ENCODE data around the gene PCDH12. TPM values are rescaled to one million over a fixed set of nuclear protein-coding genes. Genes with fewer than 3 reads are reported as not detected.

PCDH12 gene
- total and polyA plus RNA-seq, 2 of the 8 experiments (the other 6 are each of a cell fraction or from before 2014, with no cell fraction given) = 0.06 to 0.17 TPM

DNA sequence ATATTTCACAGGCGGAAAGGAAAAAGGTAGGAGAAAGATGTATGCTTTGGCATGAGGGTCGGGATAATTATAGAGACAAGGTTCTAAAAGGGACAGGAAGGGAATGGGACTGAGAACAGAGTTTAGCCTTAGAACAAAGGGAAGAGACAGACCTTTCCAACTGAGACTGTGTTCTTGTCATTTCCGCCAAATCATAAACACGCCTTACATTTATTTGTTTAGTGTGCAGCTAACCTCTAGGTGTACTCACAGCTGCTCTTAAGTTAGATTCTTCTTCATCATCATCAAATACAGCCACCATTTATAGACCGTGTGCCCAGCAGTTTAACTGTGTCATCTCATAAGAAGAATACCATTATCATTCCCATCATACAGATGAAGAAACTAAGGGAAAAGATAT, 40.2 kb downstream of the PCDH12 start (continued):
- TF ChIP-seq SUZ12 (IDR thresholded peaks at IDR 0.05; ENCODE audit: low read length) (no peak), RNF2 (IDR thresholded peaks at IDR 0.05; ENCODE audit: borderline replicate concordance, low read depth, low read length, missing control alignments, poor library complexity, severe bottlenecking) (no peak), BRCA1 (IDR thresholded peaks at IDR 0.05; ENCODE audit: low read depth, low read length) (no peak), ZNF274 (IDR thresholded peaks at IDR 0.05; ENCODE audit: borderline replicate concordance, extremely low read depth, low read length) (no peak), EP300 (IDR thresholded peaks at IDR 0.05; ENCODE audit: borderline replicate concordance in 1 of 2, low read depth in 2 of 2, low read length in 2 of 2) (no peak), POLR2A (IDR thresholded peaks at IDR 0.05; ENCODE audit: control extremely low read depth in 1 of 2, low read depth in 2 of 2, low read length in 2 of 2) (no peak), HDAC2 (IDR thresholded peaks at IDR 0.05; ENCODE audit: borderline replicate concordance in 1 of 2, low read depth in 2 of 2, low read length in 2 of 2) (no peak), SP4 (IDR thresholded peaks at IDR 0.05; ENCODE audit: low read length) (no peak)
- TF ChIP-seq, protein P1, sequence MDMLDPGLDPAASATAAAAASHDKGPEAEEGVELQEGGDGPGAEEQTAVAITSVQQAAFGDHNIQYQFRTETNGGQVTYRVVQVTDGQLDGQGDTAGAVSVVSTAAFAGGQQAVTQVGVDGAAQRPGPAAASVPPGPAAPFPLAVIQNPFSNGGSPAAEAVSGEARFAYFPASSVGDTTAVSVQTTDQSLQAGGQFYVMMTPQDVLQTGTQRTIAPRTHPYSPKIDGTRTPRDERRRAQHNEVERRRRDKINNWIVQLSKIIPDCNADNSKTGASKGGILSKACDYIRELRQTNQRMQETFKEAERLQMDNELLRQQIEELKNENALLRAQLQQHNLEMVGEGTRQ (IDR thresholded peaks at IDR 0.05; ENCODE audit: low read length) = no peak
